IPS-18c (cell line): Measurements from ENCODE around the gene PKD2L2.
"Not testable (repeated sequence)": the region's sequence is repeated elsewhere in the genome, so short reads cannot be mapped to it uniquely, and the experiment has no call there.

Experiments used
- H3K4me3 ChIP-seq: 2 replicates; pipeline ENCODE4 v1.7.0; 2013; ENCODE audit warnings: low read depth, mild to moderate bottlenecking, low read length, moderate library complexity; ENCODE audit not compliant: insufficient read depth
- H3K9me3 ChIP-seq: one replicate; pipeline ENCODE4 v1.6.1; 2013; ENCODE audit warnings: mild to moderate bottlenecking, low read length, moderate library complexity; ENCODE audit not compliant: control insufficient read depth, insufficient read depth

Gene PKD2L2

DNA sequence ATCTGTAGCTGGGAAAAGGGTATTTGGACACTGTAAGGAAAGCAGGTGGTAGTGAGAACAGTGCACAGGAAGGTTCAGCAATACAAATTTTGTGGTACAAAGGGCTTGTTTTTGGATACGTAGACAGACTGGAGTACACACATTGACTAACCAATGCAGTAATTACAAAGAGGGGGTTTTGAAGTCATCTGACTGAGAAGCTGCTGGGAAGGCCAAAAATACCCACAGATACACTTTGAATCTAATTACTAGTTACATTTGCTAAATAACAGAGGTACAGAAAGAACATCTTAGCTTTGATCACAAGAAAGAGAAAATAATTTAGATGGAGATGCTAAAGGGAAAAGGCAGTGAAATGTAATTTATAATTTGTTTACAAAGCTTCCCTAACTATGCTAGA lies 45.9 kb downstream of the PKD2L2 start:
- no peaks in the 10 kb centered on the region for H3K9me3 ChIP-seq
- H3K4me3 ChIP-seq = no peak overlapping the region

DNA sequence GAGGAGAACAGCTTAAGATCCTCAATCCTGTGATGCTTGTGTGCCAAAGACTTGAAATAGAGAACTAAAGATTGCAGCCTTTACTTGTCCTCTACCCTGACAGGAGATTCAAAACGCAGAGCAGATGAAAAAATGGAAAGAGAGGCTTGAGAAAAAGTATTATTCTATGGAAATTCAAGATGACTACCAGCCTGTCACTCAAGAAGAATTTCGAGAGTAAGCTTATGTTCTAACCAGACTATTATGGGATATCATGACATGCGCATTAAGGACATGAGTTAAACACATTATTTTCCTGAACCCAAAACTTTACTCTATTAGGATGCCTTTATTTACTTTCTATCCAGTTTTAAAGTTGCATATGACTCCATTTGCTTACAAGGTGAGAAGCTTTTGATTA lies 46.4 kb downstream of the PKD2L2 start:
- no peak overlapping the region for H3K4me3 ChIP-seq
- H3K9me3 ChIP-seq = no peaks in the 10 kb centered on the region

DNA sequence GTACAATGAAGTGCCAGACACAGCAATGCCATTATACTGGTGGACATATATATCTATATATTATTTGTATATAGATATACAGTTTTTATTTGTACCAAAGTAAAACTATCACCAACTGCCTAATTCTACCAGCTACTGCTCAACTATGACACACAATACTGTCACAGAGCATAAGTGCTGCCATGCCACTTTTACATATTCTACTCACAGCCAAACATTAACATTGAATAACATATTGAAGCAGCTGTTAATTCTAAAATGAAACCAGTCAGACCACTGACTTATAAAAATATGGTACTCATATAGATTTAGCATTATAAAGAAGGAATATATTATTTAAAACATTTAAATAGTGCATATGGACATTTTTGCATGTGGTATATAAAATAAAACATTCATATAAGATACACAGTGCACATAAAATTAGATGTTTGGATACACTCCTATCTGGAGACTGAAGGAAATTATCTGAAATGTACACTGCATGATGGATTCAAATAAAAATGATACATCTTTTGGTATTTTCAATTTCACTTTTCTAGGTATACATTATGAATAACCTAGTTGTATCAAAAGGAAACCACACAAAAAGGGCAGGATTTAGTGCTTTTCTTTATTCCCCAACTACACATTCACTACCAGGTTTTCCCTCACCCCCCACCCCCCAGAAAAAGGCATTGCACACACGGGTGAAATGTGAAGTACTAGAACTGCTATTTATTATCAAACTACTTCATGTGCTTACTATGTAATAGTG lies 48.9 kb downstream of the PKD2L2 start:
- Histone ChIP-seq H3K9me3 (no peaks in the 10 kb centered on the region), H3K4me3 (no peak overlapping the region)

- Histone ChIP-seq H3K4me3 (no peak overlapping the region), H3K9me3 (no peaks in the 10 kb centered on the region)
These were observed 49.5 kb downstream of the PKD2L2 start for GRCh38 chr5:137938751-137939143.

DNA sequence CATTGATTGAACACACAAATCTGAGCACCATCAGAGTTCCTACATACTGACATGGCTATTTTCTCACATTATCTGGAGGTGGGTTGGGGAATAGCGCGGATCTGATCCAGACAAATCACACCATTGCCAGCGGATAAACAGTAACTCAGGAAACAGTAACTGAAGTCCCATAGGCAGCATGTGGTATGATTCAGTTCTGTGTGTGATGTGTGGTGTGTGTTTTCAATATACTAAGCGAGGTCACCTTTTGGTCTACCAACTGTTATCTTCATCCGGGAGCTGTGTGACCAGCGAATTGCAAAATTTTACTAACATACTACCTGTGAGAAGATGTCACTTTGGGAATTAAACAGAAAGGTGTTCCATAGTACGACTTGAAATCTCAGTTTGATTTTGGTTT lies 50.1 kb downstream of the PKD2L2 start:
- H3K4me3 ChIP-seq = no peak overlapping the region
- H3K9me3 ChIP-seq = no peaks in the 10 kb centered on the region

GRCh38 chr5:137944280-137944679 lies 55.0 kb downstream of the PKD2L2 start:
- H3K4me3 ChIP-seq, H3K9me3 ChIP-seq: not testable (repeated sequence)

DNA sequence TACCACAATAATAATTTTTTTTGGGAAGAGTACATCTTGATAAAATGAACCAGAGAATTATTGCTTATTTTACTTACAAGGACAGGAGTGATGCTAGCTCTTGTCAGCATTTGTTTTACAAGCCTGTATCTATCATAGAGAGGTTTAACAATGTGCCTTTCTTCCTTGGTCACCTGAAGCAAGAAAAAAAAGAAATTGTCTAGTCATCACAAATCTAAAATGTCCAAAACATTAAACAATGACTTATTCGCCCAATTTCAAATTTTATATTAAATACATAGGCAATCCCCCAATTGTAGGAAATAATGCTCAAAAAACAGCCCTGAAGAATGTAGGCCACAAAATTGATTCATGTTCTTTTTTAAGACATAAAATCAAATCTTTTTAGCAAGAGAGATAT lies 56.6 kb downstream of the PKD2L2 start:
- Histone ChIP-seq H3K4me3 (no peak overlapping the region), H3K9me3 (no peaks in the 10 kb centered on the region)

- Histone ChIP-seq H3K9me3 (no peaks in the 10 kb centered on the region), H3K4me3 (no peak overlapping the region)
These were observed 65.0 kb downstream of the PKD2L2 start for GRCh38 chr5:137954131-137954879.

DNA sequence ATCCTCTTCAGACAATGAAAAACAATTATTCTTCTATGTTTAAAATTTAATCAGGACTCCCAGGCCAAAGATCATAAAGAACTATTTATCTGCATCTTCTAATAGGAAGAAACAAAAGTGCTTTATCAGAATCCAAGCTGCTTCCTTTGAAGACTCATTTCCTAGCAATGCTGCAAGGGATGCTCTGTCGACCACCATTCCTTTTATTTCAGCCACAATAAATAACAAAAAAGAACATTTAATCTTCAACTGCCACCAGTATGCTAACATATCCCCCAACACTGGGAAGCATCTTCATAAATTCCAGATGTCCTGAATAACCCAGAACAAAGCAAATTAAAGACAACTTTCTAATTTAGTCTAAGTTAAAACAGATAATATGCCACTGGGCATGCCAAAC lies 68.7 kb downstream of the PKD2L2 start:
- H3K9me3 ChIP-seq = no peaks in the 10 kb centered on the region

DNA sequence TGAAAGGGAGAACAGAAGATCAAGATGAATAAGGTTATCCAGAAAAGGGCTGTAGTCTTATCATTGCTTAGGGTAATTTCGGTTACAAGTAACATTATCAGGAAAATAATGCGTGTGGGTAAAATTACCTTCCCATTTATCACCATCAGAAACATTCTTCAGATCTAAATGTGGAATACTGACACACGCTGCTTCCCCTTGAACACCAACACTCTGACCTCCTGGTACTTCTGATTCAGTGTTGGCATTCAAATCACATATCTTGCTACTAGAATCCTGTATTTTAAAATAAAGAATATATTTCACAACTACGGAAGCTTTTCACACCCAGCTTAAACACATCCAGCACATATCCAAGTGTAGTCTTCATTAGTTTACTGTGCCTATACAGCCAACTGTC lies 70.2 kb downstream of the PKD2L2 start:
- no peaks in the 10 kb centered on the region for H3K9me3 ChIP-seq

More for the DNA sequence above, 68.7 kb downstream of the PKD2L2 start:
- no peak overlapping the region for H3K4me3 ChIP-seq

GRCh38 chr5:137960141-137960540 lies 70.9 kb downstream of the PKD2L2 start:
- Histone ChIP-seq H3K9me3 (no peaks in the 10 kb centered on the region), H3K4me3 (no peak overlapping the region)

More for the DNA sequence above, 70.2 kb downstream of the PKD2L2 start:
- H3K4me3 ChIP-seq = no peak overlapping the region

DNA sequence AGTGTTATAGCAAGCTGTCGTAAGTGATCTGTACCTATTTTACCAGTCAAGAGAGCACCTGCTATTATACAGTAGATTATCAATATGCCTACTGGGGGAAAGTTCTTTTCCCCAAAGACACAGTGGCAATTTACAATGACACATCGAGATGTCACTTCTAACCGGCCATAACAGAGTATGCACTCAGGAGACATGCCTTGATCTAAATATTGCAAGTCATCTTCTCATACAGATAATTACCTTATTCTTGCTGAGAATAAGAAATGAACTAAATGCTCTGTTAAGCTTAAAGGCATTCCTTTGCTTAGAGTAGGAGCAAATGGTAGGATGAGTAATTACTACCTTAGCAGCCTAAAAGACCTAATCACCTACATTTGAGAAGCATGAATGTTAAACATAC lies 71.6 kb downstream of the PKD2L2 start:
- Histone ChIP-seq H3K4me3 (no peak overlapping the region), H3K9me3 (no peaks in the 10 kb centered on the region)

- not testable (repeated sequence) for H3K4me3 ChIP-seq, H3K9me3 ChIP-seq
These were observed 81.1 kb downstream of the PKD2L2 start for GRCh38 chr5:137970384-137970783.

GRCh38 chr5:137975208-137975607 lies 86.0 kb downstream of the PKD2L2 start:
- no peak overlapping the region for H3K4me3 ChIP-seq
- H3K9me3 ChIP-seq = no peaks in the 10 kb centered on the region

DNA sequence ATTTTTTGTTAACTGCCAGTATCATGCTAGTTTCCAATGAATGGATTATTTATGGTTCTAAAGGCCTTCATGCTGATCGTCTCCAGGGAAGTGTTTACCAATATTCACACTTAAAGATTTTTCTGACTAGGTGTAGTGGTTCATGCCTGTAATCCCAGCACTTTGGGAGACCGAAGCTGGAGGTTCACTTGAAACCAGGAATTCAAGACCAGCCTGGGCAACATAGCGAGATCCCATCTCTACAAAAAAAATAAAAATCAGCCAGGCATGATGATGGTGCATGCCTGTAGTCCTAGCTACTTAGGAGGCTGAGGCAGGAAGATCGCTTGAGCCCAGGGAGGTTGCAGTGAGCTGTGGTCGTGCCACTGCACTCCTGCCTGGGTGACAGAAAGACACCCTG lies 100.2 kb downstream of the PKD2L2 start:
- H3K9me3 ChIP-seq = no peaks in the 10 kb centered on the region
- H3K4me3 ChIP-seq = no peak overlapping the region
